ENCODE data around the gene ZBTB5. TPM values are rescaled to one million over a fixed set of nuclear protein-coding genes. Genes with fewer than 3 reads are reported as not detected.

ZBTB5 gene
- total and polyA plus RNA-seq, 9 of the 15 experiments (the other 6 are each of a cell fraction or from before 2014, with no cell fraction given) = 2.3 to 43.2 (median 15.5) TPM

GRCh38 chr9:37507566-37508134 lies 42.4 kb upstream of the ZBTB5 start:
- Histone ChIP-seq H3K36me3 (ENCODE audit: control insufficient read depth, insufficient read depth, low read length) (peaks cover 64% of the 10 kb centered on the region), H2AFZ (ENCODE audit: low read depth, low read length) (no peak overlapping the region), H4K20me1 (replicated peaks; ENCODE audit: control insufficient read depth, insufficient read depth, low read length) (peaks cover 11% of the 10 kb centered on the region; the same call in 1 of the 2 replicates), H3K4me1 (replicated peaks in 1 of 2; ENCODE audit: control insufficient read depth in 2 of 2, insufficient read depth in 2 of 2, low read length in 2 of 2) (peaks cover 4 to 5% of the 10 kb centered on the region in 2 experiments; a peak in 2 of 5 replicates), H3K9ac (ENCODE audit: insufficient read depth in 1 of 2, low read depth in 2 of 2, low read length in 2 of 2) (peak overlapping the region in 1 of 2 experiments; percentile 4; a peak in 1 of 4 replicates), H3K9me1 (ENCODE audit: control insufficient read depth, insufficient read depth, low read length) (peaks cover 3% of the 10 kb centered on the region), H3K27me3 (ENCODE audit: control insufficient read depth in 2 of 2, insufficient read depth in 2 of 2, low read length in 2 of 2) (no peaks in the 10 kb centered on the region), H3K4me2 (ENCODE audit: insufficient read depth, low read length) (no peak overlapping the region), H3K9me3 (replicated peaks; ENCODE audit: control insufficient read depth, insufficient read depth, low read depth, low read length) (no peaks in the 10 kb centered on the region), H3K27ac (ENCODE audit: extremely low read depth, low read depth, low read length) (no peak overlapping the region), H3K79me2 (ENCODE audit: control insufficient read depth, insufficient read depth, low read length) (no peaks in the 10 kb centered on the region), H3K4me3 (no peak overlapping the region)
- in situ Hi-C loops (cut with MboI) = no loop called here
- no peak for TF ChIP-seq MBD1 (CRISPR knock-in tag; IDR thresholded peaks at IDR 0.05)
- TF ChIP-seq PML (IDR thresholded peaks at IDR 0.05; ENCODE audit: low read length) = 0 out of 2 replicates have a peak, but pooled peaks have one; percentile 16
- no peak for TF ChIP-seq BMI1 (IDR thresholded peaks at IDR 0.05; ENCODE audit: low read length)
- TF ChIP-seq ZBTB33 (CRISPR knock-in tag; IDR thresholded peaks at IDR 0.05) = peak; percentile 83
- FAIRE-seq (no peak), ATAC-seq (no peak), DNase-seq (ENCODE audit: extremely low read depth in 1 of 4, low spot score in 3 of 4) (no peak)
- ChIA-PET CTCF (ENCODE audit: low intra/inter-chr PET ratio) (no interaction called here), POLR2A (interaction anchor here (0.6 to 1.1 kb wide), 5 partner anchors 10 to 29 kb away, joined by 3 read pairs; no protein-coding TSS in a partner anchor)
- no TSS peak for BruUV-seq (replicated peaks)
- WGBS (ENCODE audit: insufficient coverage, low coverage, missing lambda C conversion rate) = 92% methylated on average over 11 of the region's 11 CpGs
- intact Hi-C loops (cut with micrococcal nuclease) = no loop called here

Measured in K562 (cell line).